ENCODE data around the gene PSMB9. TPM values are rescaled to one million over a fixed set of nuclear protein-coding genes. Genes with fewer than 3 reads are reported as not detected.
A peak's percentile ranks its signal among the peaks of the same experiment; 100 is the strongest.

The PSMB9 gene
- polyA plus RNA-seq, 1 experiment, result 34.8 TPM

- H3K9me3 ChIP-seq (ENCODE audit: control insufficient read depth, insufficient read depth, low read length), result peaks cover 7% of the 10 kb centered on the region; the same call in 1 of the 2 replicates
- no peak for TF ChIP-seq CTCF (IDR thresholded peaks at IDR 0.05; ENCODE audit: low read depth, low read length)
- no peak overlapping the region for H3K27ac ChIP-seq (ENCODE audit: low read depth, low read length)
- CTCF ChIA-PET, result interaction anchor here (0.6 to 3.4 kb wide), 6 partner anchors 10 to 543 kb away, joined by 3 to 61 read pairs (median 4); partner anchors contain the start of gene TAP2
- H3K4me3 ChIP-seq (ENCODE audit: low read depth, low read length), result no peak overlapping the region
- POLR2A ChIA-PET, result no interaction called here
- DNase-seq (ENCODE audit: low read depth, low spot score), result no peak
- H3K27me3 ChIP-seq (ENCODE audit: control insufficient read depth, insufficient read depth, low read length), result peaks cover 2% of the 10 kb centered on the region
These were observed 3.0 kb upstream of the PSMB9 start for GRCh38 chr6:32851025-32851424.

DNA sequence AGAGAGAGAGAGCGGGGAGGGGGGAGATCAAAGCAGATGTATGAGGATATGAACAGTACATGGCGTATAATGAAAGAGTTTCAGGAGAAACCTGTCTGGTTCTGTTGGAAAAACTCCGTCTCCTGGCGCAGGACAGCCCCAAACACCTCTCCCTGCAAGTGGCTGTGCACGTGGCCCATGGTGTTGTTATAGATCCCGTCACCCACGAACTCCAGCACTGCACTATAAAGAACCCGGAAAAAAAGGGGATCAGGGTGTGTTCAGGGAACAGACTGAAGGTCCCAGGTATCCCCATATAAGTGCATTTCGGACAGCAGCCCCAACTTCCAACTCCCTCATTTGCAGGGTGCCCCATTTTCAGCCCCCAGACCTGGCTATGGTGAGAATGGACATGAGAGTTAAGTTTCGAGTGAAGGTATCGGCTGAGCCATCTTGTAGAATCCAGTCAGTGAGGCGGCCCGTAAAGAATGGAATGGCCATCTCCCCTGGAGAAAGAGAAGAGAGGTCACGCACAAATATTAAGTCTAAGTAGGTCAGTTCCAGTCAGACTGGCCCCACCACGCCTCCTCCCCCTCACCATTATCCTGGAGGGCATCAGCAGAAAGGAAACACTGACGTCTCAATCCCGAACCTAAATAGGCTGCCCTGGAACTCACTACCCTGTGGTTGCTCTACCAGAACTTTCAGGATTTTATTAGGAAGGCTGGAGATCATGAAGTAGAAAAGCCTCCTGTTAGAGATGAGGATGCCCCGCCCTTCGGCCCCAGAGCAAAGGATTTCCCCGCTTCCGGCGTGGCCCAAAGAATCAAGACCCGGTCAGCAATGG, 1.8 kb upstream of the PSMB9 start:
- peaks cover 7% of the 10 kb centered on the region; the same call in 1 of the 2 replicates for H3K9me3 ChIP-seq (ENCODE audit: control insufficient read depth, insufficient read depth, low read length)
- ChIA-PET CTCF (interaction anchor here (1.1 to 8.0 kb wide), 5 partner anchors 13 to 42 kb away, joined by 5 to 153 read pairs (median 61); partner anchors contain the start of gene TAP2), POLR2A (interaction anchor here (1.4 to 2.3 kb wide), 2 partner anchors 14 to 119 kb away, joined by 8 to 27 read pairs; partner anchors contain the start of gene TAP2)
- peak overlapping the region; percentile 86 for H3K4me3 ChIP-seq (ENCODE audit: low read depth, low read length)
- peaks cover 2% of the 10 kb centered on the region for H3K27me3 ChIP-seq (ENCODE audit: control insufficient read depth, insufficient read depth, low read length)
- no peak for DNase-seq (ENCODE audit: low read depth, low spot score)
- TF ChIP-seq CTCF (IDR thresholded peaks at IDR 0.05; ENCODE audit: low read depth, low read length), result no peak
- H3K27ac ChIP-seq (ENCODE audit: low read depth, low read length), result peak overlapping the region; percentile 93

DNA sequence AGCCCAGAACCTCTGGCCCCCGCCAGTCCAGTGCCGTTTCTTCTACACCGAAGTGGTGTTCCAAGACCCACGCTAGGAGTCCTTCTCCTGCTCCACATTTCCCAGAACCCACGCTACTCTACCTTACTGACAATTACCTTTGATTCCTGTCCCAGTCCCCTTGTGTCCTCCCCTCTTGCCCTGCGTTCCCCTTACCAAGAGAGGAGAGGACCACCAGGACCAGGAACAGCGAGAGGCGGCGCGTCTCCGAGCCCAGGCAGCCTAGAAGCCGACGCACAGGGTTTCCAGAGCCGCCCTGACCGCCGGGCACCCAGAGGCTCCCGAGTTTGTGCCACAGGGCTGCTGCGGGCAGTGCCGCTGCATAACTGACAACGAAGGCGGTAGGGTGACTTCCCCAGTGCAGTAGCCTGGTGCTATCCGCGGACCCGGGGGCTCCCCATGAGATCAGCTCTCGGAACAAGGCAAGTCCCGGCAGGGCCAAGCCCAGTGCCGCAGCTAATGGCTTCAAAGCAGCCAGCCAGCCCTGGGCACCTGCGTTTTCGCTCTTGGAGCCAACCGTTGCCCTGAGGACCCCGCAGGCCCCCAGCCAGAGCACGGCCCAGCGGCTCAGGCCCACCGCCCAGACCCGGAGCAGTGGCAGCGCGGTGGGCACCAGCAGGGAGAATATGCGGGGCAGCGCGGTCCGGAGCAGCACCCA, 1.0 kb upstream of the PSMB9 start:
- peaks cover 2% of the 10 kb centered on the region for H3K27me3 ChIP-seq (ENCODE audit: control insufficient read depth, insufficient read depth, low read length)
- H3K9me3 ChIP-seq (ENCODE audit: control insufficient read depth, insufficient read depth, low read length), result peaks cover 7% of the 10 kb centered on the region; the same call in 1 of the 2 replicates
- peak overlapping the region; percentile 86 for H3K4me3 ChIP-seq (ENCODE audit: low read depth, low read length)
- H3K27ac ChIP-seq (ENCODE audit: low read depth, low read length), result peak overlapping the region; percentile 93
- ChIA-PET POLR2A (interaction anchor here (1.0 to 2.3 kb wide), 3 partner anchors 8 to 118 kb away, joined by 7 to 27 read pairs (median 8); partner anchors contain the start of gene TAP2), CTCF (interaction anchor here (0.6 to 8.0 kb wide), 13 partner anchors 8 to 395 kb away, joined by 3 to 153 read pairs (median 4); partner anchors contain the start of genes PSMB8 and TAP2)
- no peak for TF ChIP-seq CTCF (IDR thresholded peaks at IDR 0.05; ENCODE audit: low read depth, low read length)
- DNase-seq (ENCODE audit: low read depth, low spot score), result no peak

DNA sequence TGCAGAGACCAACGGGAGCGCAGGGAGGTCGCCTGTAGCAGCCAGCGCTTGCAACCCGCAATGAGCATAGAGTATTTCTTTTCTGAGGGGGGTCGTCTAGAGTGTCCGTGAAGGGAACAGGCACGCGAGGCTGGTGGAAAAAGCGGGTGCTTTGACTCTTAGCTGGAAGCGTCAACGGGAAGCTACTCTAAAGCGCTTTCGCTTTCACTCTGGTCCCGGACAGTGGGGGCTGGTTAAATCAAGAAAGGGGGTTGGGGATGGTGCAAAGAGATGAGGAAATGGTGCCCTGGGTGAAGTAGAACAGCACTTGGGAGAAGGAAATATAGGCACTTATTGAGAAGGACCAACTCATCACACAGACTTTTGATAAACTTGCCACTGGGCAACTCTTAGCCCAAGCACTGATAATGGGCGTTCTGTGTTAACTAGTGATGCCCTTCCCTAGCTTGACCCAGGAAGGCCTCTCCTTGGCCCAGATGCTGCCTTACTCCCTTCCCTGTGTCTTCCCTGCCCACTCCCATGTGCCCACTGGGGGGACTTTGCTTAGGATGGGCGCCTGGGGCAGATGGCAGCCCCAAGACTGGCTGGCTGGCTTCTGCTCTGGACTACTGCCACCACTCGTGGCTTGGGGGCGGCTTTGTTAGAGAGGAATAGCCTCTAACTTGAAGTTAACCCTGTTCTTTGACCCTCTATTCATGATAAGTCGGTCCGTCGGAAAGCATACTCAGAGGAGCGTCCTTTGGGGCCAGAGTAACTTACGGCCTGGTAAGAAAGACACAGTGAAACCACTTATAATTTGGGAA, 585 bp downstream of the PSMB9 start:
- TF ChIP-seq CTCF (IDR thresholded peaks at IDR 0.05; ENCODE audit: low read depth, low read length), result no peak
- Histone ChIP-seq H3K27ac (ENCODE audit: low read depth, low read length) (peak overlapping the region; percentile 93), H3K4me3 (ENCODE audit: low read depth, low read length) (peak overlapping the region; percentile 86), H3K9me3 (ENCODE audit: control insufficient read depth, insufficient read depth, low read length) (peaks cover 7% of the 10 kb centered on the region; the same call in 1 of the 2 replicates), H3K27me3 (ENCODE audit: control insufficient read depth, insufficient read depth, low read length) (peaks cover 2% of the 10 kb centered on the region)
- ChIA-PET CTCF (interaction anchor here (0.6 to 8.0 kb wide), 9 partner anchors 9 to 394 kb away, joined by 3 to 153 read pairs (median 5); partner anchors contain the start of genes HLA-DMA and TAP2), POLR2A (interaction anchor here (2.3 kb wide), 1 partner anchor 117 kb away, joined by 27 read pairs; no protein-coding TSS in a partner anchor)
- no peak for DNase-seq (ENCODE audit: low read depth, low spot score)
